Caco-2 (cell line): Measurements from ENCODE around the gene TUNAR. TPM values are rescaled to one million over a fixed set of nuclear protein-coding genes. Genes with fewer than 3 reads are reported as not detected.

ENCODE experiments used
- BruUV-seq: library from RNA; stranded (reverse); fragments of 400-500 nt; replicated peaks from 2 replicates; lab custom pipeline; 2021; lab: Mats Ljungman, UMichigan
- CTCF ChIA-PET: fragments of 300-600 bp; sonication (Branson Sonifier 250); formaldehyde crosslinking; loops from one replicate; lab custom pipeline; 2022; ENCODE audit warnings: antibody characterized with exemption; lab: Charles Lee
- POLR2A ChIA-PET: fragments of 300-600 bp; sonication (Branson Sonifier 250); formaldehyde crosslinking; loops from one replicate; lab custom pipeline; 2022; ENCODE audit warnings: antibody characterized with exemption; lab: Charles Lee
- DNase-seq, 2 experiments: peaks; one replicate each; pipeline versions ENCODE4 v3.0.0 to v3.0.0-alpha.2; 2020 to 2022
- H3K27me3 ChIP-seq: replicated peaks from 2 replicates; pipeline ENCODE4 v1.6.0; 2011; ENCODE audit warnings: low read length; ENCODE audit not compliant: control insufficient read depth, insufficient read depth
- H3K36me3 ChIP-seq: 2 replicates; pipeline ENCODE4 v1.5.1; 2011; ENCODE audit warnings: low read length; ENCODE audit not compliant: control insufficient read depth, insufficient read depth
- H3K4me1 ChIP-seq: fragments of 250-450 bp; sonication (Bioruptor Pico); 2 replicates; pipeline ENCODE4 v1.5.1; 2020; ENCODE audit warnings: mild to moderate bottlenecking
- H3K4me3 ChIP-seq: 2 replicates; pipeline ENCODE4 v1.5.1; 2011; ENCODE audit warnings: low read depth, mild to moderate bottlenecking, control low read depth, low read length
- H3K9me3 ChIP-seq: fragments of 250-450 bp; sonication (Bioruptor Pico); 2 replicates; pipeline ENCODE4 v1.5.1; 2020; ENCODE audit warnings: mild to moderate bottlenecking, moderate library complexity
- H3K27ac Mint-ChIP-seq: one replicate; pipeline ENCODE4 v1.8.0; 2022; ENCODE audit warnings: mixed read lengths; ENCODE audit not compliant: unreplicated experiment
- H3K27me3 Mint-ChIP-seq: one replicate; pipeline ENCODE4 v1.8.0; 2022; ENCODE audit warnings: mixed read lengths; ENCODE audit not compliant: insufficient read depth, unreplicated experiment
- H3K36me3 Mint-ChIP-seq: one replicate; pipeline ENCODE4 v1.8.0; 2022; ENCODE audit warnings: mild to moderate bottlenecking, mixed read lengths; ENCODE audit not compliant: insufficient read depth, unreplicated experiment
- H3K4me1 Mint-ChIP-seq: one replicate; pipeline ENCODE4 v1.8.0; 2022; ENCODE audit warnings: low read depth, mixed read lengths; ENCODE audit not compliant: unreplicated experiment
- H3K4me3 Mint-ChIP-seq: one replicate; pipeline ENCODE4 v1.8.0; 2022; ENCODE audit warnings: mild to moderate bottlenecking, moderate library complexity, mixed read lengths; ENCODE audit not compliant: unreplicated experiment
- H3K9me3 Mint-ChIP-seq: one replicate; pipeline ENCODE4 v1.8.0; 2022; ENCODE audit warnings: mixed read lengths; ENCODE audit not compliant: unreplicated experiment
- CTCF ChIP-seq, 2 experiments: fragments of 200-600 bp in 1 of 2; IDR thresholded peaks; 1 replicate in 1 of 2; 2 replicates in 1 of 2; pipeline versions ENCODE4 v1.5.1 to v1.8.0; 2011 to 2022; ENCODE audit warnings: antibody characterized with exemption in 1 of 2, control low read depth in 1 of 2, inconsistent platforms in 1 of 2, low read depth in 1 of 2, low read length in 1 of 2, mild to moderate bottlenecking in 1 of 2, moderate library complexity in 1 of 2; ENCODE audit not compliant: insufficient read depth in 1 of 2, severe bottlenecking in 1 of 2, unreplicated experiment in 1 of 2
- intact Hi-C: fragments of 100-400 bp; cut with micrococcal nuclease; formaldehyde crosslinking; loops from one replicate; pipeline ENCODE4 v1.10.0; 2022; ENCODE audit not compliant: unreplicated experiment
- total RNA-seq: library from RNA; stranded (reverse); gene quantifications from 2 replicates; pipeline ENCODE4 v1.2.3, GENCODE V29; 2022

TUNAR gene
- total RNA-seq, 1 experiment from 2014 or later: not detected

- Mint-ChIP-seq H3K27ac (no peak overlapping the region), H3K9me3 (no peaks in the 10 kb centered on the region), H3K36me3 (no peaks in the 10 kb centered on the region), H3K4me1 (no peaks in the 10 kb centered on the region), H3K4me3 (no peak overlapping the region), H3K27me3 (peaks cover 31% of the 10 kb centered on the region)
- BruUV-seq: no TSS peak
- no peak overlapping the region for H3K4me3 ChIP-seq
- no peaks in the 10 kb centered on the region for H3K9me3 ChIP-seq
- H3K36me3 ChIP-seq: no peaks in the 10 kb centered on the region
- H3K27me3 ChIP-seq: no peaks in the 10 kb centered on the region; the same call in 1 of the 2 replicates
- ChIA-PET POLR2A (no interaction called here), CTCF (interaction anchor here (1.1 kb wide), 1 partner anchor 83 kb away, joined by 3 read pairs; no protein-coding TSS in a partner anchor)
- DNase-seq: no peak
- no peak for TF ChIP-seq CTCF (IDR thresholded peaks at IDR 0.05; ENCODE audit: insufficient read depth in 1 of 2, low read depth in 1 of 2, low read length in 1 of 2, severe bottlenecking in 1 of 2, unreplicated experiment in 1 of 2)
- no peaks in the 10 kb centered on the region for H3K4me1 ChIP-seq
- intact Hi-C loops: no loop called here
Observed at GRCh38 chr14:95872777-95873176, 3.9 kb upstream of the TUNAR start.

- POLR2A ChIA-PET: no interaction called here
- no TSS peak for BruUV-seq
- peaks cover 39% of the 10 kb centered on the region for H3K27me3 Mint-ChIP-seq
- intact Hi-C loops: no loop called here
- no peaks in the 10 kb centered on the region for H3K9me3 Mint-ChIP-seq
- no peak overlapping the region for H3K4me3 ChIP-seq
- H3K9me3 ChIP-seq: no peaks in the 10 kb centered on the region
- H3K27me3 ChIP-seq: peaks cover 2% of the 10 kb centered on the region
- no peaks in the 10 kb centered on the region for H3K36me3 ChIP-seq
- no peaks in the 10 kb centered on the region for H3K4me1 Mint-ChIP-seq
- no peak overlapping the region for H3K27ac Mint-ChIP-seq
- no peak for DNase-seq
- H3K36me3 Mint-ChIP-seq: no peaks in the 10 kb centered on the region
- no peak for TF ChIP-seq CTCF (IDR thresholded peaks at IDR 0.05; ENCODE audit: insufficient read depth in 1 of 2, low read depth in 1 of 2, low read length in 1 of 2, severe bottlenecking in 1 of 2, unreplicated experiment in 1 of 2)
- CTCF ChIA-PET: no interaction called here
- H3K4me3 Mint-ChIP-seq: no peak overlapping the region
- H3K4me1 ChIP-seq: no peaks in the 10 kb centered on the region
Observed at GRCh38 chr14:95875831-95876760, 536 bp upstream of the TUNAR start.

GRCh38 chr14:95877633-95878032 lies 1.0 kb downstream of the TUNAR start:
- no peaks in the 10 kb centered on the region for H3K9me3 Mint-ChIP-seq
- ChIA-PET POLR2A (no interaction called here), CTCF (no interaction called here)
- no TSS peak for BruUV-seq
- no peaks in the 10 kb centered on the region for H3K4me1 Mint-ChIP-seq
- no peak overlapping the region for H3K27ac Mint-ChIP-seq
- Histone ChIP-seq H3K4me3 (no peak overlapping the region), H3K9me3 (no peaks in the 10 kb centered on the region), H3K27me3 (peaks cover 2% of the 10 kb centered on the region), H3K36me3 (no peaks in the 10 kb centered on the region), H3K4me1 (no peaks in the 10 kb centered on the region)
- H3K27me3 Mint-ChIP-seq: peaks cover 39% of the 10 kb centered on the region
- DNase-seq: no peak
- intact Hi-C loops: no loop called here
- TF ChIP-seq CTCF (IDR thresholded peaks at IDR 0.05; ENCODE audit: insufficient read depth in 1 of 2, low read depth in 1 of 2, low read length in 1 of 2, severe bottlenecking in 1 of 2, unreplicated experiment in 1 of 2): no peak
- H3K36me3 Mint-ChIP-seq: no peaks in the 10 kb centered on the region
- no peak overlapping the region for H3K4me3 Mint-ChIP-seq
